OCI-M1 (cell line): ENCODE data around the gene MGMT.

Experiments used
- DNase-seq: peaks from one replicate; lab custom pipeline; 2025; lab: John Stamatoyannopoulos, UW

MGMT gene

DNA sequence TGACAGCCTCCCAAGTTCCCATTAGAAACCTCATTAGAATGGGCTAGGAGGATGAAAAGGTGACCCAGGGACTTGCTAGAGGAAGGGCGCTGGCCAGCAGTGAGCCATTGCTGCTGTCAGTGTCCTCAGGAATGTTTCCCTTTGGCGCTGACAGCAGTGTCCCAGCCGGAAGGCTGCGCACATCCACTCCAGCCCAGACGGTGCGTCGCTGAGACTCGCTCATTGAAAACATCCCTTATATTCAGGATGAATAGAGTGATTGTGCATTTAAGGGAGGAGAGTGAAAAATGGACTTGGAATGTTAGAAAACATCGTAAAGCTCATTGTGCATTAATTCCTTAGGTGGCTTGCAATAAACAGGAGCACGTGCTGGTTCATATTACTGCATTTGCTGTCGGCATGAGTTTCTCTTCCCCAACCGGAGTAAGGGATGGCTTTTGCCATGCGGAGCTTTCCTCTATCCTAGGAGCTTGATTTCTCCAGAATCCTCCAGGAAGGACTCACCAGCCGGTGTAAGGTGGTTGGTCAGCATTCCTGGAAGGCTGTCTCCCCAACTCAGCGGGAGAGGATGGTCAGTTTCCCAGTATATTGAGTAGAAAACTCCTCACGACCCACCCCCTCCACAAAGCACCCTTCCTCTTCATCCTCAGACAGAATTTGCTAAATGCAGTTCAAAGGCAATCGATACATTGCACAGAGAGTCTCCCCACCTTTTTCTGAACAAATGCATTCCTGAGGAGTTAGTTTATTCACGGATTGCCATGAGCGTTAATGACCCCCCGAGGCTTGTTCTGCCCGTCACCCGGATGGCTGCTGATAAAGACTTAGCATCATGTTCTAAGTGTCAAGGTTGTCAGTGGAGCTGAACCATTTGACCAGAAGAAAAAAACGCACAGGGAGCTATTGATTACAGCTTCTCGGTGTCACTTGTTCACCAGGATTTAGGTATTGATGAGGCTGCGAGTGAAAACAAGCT, 295.2 kb downstream of the MGMT start:
- no peak for DNase-seq

DNA sequence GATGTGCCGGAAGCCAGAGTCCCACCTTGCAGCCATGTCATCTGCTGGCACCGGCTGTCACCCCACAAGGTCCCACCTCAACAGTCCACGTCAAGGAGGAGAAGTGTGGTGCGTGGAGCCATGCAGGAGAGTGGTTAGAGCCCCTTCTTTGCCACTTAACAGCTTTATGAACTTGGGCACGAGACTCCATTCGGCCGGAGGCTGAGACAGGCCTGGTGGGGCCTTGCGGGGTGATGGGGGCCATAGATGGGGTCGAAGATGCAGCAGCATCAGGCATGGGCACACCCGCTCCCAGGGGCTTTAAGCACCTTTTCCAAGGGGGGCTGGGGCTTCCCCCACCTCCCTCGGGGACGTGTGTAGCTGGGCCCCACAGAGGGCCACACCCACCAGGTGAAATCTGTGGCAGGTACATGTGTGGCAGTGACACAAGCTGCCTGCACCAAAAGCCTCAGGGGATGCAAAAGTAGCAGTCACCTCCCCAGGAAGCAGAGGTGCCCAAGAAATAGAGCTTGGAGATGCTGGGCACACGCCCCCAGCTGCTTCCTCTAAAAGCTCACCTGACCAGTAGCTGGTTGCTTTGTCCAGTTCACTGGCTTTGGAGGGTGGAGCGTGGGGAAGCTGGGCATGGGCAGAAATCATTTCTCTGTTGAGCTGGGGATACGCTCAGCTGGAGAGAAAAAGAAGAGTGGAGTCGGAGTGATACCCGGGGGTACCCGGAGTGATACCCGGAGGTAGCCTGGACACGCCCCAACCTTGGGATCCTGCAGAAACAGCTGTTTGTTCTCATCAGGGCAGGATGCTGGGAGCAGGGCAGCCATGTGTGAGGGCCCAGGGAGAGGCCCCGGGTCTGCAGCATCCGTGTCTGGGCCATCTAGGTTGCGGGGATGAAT, 297.2 kb downstream of the MGMT start:
- no peak for DNase-seq

DNA sequence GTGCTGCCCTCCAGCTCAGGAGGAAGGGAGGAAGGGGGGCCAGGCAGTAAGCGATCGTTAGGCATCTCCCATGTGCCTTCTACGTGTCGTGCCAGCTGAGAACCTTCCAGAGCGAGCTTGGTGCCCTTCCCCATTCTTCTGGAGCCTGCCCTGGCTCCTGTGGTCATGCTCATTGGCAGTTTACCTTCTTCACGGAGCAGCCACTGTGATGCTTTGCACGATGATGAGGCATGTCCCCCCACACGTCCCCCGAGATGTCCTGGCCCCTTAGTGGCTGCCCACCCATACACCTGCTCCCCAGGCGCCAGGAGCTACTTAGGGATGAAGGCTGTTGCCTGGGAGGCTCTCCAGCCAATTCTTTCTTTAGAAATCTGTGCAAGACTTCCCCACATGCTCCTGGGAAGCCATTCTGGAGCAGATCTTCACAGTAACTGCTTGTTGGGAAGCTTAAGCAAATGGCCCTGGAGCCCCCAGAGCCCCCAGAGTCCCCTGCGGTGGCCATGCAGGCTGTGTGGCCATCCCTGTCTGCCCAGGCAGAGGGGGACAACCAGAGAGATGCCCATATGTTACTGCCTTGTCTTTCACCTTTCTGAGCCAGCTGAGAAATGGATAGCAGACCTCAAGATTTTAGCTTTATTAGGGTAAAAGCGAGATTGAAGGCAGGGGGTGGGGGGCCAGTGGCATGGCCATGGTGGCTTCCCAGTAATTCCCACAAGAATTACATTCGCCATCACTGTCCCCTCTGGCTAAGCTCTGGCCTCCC, 298.0 kb downstream of the MGMT start:
- no peak for DNase-seq

DNA sequence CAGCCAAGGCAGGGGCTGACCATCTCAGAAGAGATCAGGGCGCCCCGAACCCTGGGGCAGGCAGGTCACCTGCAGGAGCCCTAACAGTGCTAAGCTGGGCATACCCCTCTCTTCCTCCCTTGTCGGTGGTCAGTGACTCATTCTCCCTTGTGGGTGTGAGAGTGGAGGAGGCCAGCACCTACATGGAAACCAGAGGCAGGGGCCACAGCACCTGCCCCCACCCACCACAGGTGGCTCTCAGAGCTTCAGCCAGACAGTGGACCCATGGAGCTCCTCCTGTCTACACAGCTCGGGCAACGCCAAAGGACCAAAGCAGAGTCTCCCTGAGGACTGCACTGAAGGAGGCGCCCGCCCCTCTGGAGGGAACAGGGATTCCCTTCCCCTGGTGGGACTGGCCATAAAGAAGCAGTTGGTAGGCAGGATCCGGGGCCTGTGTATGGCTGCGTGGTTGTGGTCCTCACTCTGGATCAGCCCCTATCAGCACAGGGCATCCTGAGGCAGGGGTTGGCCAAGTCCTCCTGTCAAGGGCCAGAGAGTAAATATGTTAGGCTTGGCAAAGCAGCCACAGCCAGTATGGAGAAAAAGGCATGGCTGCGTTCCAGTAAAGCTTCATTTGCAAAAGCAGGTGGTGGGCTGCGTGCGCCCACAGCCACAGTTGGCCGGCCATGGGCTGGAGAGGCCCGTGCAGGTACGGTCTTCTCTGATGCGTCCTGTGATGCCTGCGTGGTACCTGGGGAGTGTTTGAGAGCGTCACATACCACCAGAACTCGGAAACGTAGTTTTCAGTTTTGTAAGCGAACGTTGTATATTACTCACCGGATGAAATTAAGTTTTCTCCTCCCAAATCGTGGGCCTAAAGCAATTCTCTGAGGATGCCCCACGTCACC, 298.9 kb downstream of the MGMT start:
- no peak for DNase-seq

DNA sequence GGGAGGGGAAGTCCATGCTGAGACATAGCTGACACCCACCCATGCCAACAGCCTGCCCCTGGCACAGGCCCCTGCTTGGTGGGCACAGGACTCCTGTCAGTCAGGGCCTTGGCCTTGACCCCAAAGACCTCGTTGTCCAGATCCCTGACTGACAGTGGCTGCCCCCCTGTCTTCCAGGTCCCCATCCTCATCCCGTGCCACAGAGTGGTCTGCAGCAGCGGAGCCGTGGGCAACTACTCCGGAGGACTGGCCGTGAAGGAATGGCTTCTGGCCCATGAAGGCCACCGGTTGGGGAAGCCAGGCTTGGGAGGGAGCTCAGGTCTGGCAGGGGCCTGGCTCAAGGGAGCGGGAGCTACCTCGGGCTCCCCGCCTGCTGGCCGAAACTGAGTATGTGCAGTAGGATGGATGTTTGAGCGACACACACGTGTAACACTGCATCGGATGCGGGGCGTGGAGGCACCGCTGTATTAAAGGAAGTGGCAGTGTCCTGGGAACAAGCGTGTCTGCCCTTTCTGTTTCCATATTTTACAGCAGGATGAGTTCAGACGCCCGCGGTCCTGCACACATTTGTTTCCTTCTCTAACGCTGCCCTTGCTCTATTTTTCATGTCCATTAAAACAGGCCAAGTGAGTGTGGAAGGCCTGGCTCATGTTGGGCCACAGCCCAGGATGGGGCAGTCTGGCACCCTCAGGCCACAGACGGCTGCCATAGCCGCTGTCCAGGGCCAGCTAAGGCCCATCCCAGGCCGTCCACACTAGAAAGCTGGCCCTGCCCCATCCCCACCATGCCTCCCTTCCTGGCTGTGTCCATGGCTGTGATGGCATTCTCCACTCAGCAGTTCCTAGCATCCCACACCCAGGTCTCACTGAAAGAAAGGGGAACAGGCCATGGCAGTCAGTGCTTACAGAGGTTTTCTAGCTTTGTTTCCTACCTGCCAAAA, 299.8 kb downstream of the MGMT start:
- DNase-seq: no peak

DNA sequence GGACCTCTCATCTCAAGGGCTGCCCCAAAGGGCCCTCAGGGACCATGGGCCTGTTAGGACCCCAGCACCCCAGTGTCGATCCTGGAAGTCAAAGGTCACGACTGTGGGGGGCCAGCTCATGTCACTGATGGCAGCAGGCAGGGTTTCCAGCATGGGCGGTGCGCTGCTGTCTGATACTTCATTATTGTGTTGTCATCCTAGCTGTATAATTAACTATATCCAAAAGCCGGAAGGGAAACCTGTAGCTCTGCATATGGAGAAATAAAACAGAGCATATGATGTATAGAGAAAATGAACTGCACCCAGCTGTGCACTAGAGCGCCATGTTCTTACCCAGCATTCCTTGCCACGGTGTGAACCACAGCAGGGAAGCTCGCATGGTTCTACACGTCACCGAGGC, 300.7 kb downstream of the MGMT start:
- no peak for DNase-seq

DNA sequence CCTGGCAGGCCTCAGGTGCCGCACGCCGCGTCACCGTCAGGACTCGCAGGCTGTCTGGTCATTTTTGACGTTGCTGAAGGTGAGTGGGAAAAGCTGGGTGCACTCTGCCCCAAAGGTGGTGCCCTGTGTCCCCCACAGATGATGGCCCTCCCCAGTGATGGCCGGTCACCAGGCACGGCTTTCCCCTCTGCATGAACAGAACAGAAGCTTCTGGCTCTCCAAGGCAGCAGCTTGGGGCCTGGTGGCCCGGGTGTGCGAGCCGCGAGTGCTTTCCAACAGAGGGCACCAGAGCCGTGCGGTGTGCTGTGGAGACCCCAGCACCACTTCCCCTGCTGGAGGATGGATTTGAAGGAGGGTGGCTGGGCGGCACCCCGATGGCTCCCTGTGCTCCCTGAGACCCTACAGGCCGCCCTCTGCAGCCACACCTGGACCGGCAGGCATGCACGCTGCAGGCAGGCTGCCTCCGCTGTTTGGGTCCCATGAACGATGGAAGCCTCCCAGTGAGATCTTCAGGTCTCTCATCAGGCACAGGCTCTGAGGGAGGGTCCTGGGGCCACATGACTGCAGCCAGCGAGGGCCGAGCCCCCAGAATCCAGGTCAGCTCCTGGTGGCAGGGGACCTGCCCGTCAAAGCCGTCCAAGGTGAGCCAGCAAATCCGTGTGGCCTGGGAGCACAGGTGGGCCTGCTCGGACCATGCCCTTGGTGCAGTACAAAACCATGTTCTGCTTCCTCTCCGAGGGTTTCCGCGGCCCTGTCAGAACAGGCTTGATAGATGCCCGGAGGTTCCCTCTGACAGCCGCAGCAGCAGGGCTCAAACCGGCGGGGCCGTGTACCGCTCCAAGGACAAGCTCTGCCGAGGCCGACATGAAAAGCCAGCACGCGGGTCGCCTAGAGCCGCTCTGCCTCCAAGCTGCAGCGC, 301.7 kb downstream of the MGMT start:
- DNase-seq: no peak

DNA sequence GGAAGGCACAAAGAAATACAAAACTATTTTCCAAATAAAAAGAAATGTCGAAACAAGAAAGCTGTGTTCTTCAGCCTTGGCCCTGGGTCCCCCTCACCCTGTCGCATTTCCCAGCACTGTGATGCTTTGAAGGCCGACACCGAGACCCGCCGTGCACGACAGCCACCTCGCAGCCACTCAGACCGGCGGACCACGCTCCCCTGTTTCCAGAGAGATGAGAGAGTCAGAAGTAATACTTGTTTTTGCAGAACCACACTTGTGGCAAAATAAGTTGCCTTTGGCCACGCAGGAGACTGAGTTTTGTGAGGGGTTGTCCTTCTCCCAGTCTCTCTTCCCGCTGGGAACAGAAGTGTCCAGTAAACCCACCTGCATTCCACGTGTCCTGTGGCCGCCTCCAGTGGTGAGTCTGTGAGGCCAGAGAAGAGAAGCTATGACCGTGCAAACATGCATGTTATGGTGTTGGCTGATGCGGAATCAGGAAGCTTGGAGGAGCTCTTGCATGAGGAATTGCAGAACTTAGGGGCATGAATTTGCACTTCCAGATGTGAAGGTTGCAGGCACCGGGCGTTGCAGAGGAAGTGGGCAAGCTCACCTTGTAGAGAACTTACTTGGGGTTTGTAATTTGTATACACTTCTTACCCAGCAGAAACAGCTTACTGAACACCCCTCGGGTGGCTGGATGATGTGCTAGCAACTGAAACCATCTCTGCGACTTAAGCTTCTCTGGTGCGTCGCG, 302.5 kb downstream of the MGMT start:
- DNase-seq: no peak

DNA sequence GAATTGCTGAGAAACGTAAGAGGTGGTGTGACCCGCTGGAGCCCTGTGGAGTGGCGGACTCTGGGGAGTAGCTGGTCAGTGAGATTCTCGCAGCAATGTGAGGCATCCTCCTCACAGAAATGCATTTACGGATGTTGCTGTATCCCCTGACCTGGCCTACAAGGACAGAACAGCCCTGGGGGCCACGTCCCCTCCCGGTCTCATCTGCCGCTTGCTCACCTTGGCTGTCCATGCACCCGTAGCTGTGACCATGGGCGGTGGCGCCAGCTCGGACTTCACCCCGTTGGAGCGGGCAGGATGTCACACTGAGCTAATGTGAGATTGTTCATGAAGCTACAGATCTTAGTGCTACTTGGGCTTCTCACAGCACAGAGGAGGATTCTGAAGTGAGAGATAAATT, 303.2 kb downstream of the MGMT start:
- DNase-seq: no peak

DNA sequence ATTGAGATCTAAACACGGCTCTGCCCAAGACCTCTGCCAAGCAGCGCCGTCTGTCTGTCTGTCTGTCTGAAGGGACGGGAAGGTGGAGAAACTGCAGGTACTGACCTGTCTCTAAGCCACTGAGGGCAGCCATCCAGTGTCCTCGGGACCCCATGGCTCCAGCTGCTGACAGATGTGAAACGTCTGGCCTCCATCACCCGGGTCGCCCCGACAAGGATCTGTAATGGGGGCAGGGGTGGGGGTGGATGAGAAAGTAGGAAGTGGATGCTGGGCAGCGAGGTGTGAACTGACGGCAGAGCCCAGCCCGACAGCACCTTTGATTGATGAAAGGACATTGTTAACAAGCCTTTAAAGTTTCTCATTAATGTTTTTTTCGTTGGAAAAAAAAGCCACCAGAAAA, 304.0 kb downstream of the MGMT start:
- no peak for DNase-seq

DNA sequence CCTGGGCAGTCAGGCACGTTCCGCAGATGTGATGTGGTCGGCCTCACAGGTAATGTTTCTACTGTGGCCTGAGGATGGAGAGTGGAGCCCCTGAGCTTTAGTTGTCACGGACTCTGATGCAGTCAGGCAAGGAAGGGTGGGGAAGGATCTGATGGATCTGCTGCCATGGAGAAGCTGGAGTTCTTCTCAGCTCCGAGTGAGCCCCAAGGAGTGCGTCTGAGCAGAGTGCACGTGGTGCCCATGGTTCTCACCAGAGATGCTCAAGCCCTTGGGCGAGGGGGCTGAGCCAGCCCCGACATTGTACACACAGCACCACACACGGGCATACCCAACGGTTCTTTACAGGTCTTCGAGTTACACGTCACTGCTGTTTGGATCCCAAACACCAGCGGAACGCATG, 304.5 kb downstream of the MGMT start:
- DNase-seq: no peak

DNA sequence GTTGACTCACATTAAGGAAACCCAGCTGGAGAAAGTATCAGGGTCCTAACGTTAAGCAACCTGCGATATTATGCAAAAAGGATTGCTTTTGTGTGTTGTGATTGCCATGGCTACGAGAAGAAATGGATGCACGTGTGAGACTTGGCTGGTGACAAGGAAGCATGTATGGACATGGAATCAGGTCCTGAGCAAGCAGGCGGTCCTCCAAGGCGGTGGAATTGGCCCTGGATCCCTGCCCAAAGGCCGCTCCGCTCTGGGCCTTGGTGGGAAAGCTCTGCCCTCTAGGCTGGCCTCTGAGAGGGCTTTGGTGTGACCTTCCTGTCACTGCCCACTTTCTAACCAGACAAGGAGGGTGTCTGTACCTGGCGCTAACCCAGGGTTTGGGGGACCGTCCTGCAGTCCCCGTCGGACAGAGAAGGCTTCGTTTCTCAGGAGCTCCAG, 305.0 kb downstream of the MGMT start:
- no peak for DNase-seq

DNA sequence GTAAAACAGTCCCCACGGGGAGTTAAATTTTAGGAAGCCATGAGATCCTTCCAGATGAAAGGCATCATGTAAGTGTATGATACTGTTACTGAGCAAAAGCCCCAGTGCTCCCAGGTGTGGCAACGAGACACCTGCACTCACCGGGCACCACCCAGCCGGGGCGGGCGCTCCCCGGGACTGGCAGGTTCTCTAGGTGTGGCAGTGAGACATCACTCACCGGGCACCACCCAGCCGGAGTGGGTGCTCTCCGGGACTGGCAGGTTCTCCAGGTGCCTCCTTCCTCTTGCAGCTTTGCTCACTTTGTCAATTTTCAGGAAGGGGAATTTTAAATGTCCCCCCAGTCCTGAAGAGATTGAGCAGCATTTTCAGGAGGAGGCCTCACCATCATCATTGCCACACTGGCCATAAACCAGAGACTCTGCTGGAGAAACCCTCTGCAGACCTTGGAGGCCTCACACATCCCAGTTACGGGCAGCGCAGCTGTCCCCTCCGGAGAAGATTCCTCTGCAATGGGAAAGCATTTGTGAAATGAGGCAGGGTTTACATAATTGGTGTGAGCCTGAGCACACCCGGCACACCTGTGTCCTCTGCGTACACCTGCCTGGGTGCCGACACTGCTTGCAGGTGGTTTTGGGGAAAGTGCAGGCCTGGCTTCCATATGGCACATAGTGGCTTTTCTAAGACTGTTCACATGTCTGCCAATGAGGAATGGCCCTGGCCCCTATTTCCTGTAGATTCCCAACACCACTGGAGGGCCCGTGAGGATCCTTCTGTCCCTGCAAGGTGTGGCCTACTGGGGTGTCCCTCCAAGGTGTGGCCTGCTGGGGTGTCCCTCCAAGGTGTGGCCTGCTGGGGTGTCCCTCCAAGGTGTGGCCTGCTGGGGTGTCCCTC, 305.7 kb downstream of the MGMT start:
- DNase-seq: no peak

DNA sequence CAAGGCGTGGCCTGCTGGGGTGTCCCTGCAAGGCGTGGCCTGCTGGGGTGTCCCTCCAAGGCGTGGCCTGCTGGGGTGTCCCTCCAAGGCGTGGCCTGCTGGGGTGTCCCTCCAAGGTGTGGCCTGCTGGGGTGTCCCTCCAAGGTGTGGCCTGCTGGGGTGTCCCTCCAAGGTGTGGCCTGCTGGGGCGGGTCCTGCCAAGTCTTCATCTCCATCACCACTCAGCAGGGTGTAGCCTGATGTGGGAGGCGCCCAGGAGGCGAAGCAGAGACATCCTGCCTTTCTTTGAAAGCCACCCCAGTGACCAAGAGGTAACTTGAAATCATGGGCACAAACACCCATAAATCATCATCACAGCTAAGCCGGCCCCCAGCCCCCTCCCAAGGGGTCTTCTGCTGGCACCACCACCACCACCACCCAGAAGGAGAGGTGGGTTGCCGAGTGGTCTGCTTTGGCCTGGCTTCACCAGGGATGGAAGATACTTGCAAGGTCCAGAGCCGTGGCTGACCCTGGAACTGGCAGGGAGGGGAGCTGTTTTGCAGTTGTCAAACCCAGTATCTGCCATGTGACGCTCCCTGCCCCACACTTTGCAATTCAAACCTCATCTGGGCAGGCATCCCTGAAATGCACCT, 306.4 kb downstream of the MGMT start:
- DNase-seq: no peak

DNA sequence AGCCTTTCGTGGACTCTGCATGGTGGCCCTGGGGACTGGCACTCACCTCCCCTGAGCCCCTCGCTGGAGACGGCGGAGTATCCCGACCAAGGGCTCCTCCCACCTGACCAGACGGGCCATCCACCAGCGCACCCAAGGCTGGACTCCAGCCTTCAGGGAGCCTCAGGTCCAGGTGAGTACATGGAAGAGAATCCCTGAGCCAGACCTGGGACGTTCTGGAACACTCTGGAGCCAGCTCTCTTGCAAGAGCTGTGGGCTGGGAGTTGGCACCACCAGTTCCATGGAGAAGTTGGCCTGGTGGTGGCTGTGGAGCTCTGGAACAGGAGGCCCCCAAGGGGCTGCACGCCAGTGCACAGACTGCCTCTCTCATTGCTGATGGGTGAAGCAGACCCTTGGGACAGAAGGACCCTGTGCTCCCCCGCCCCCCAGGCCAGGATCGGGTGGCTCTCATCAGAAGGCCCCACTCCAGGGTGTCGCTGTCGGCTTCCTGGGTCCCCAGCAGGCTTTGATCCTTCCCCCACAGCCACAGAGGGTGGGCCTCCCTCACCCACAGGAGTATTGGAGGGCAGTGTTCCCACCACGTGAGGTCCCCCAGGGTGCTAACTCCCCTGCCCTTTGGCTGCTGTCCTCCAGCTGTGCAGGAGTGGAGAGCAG, 307.2 kb downstream of the MGMT start:
- DNase-seq: no peak
